K562 treated with DMSO at 1 percent for 4 hours (cell line): ENCODE data around the gene TAF12. TPM values are rescaled to one million over a fixed set of nuclear protein-coding genes. Genes with fewer than 3 reads are reported as not detected.

Source experiments
- total RNA-seq: library from RNA; unstranded; fragments of 300-600 nt; gene quantifications from 2 replicates; pipeline ENCODE4 v1.2.3, GENCODE V29; 2022; ENCODE audit not compliant: insufficient read depth

Gene TAF12
- 34.6 and 36.4 TPM in 2 replicates for total RNA-seq

GRCh38 chr1:28642847-28643635, at the start of gene TAF12:
Gene TAF12 (minus strand): TSS chr1:28643067. CDS start chr1:28622081, 20,986 bp downstream.

GRCh38 chr1:28668191-28668955, 25.5 kb upstream of the TAF12 start, which contains the start of gene GMEB1:
Gene GMEB1 (plus strand): TSS chr1:28668784. CDS start chr1:28683613, 14,829 bp downstream.

GRCh38 chr1:28648474-28649198, 5.8 kb upstream of the TAF12 start, which contains the start of gene RNU11:
Gene RNU11 (plus strand): TSS chr1:28648600.

GRCh38 chr1:28591708-28592320, 51.1 kb downstream of the TAF12 start, which contains the start of gene RAB42:
Gene RAB42 (plus strand): TSS chr1:28592265. CDS start chr1:28592512, 247 bp downstream.

Other genes starting within 250 kb of the TAF12 start
- 239 and 259 TPM in 2 replicates for gene RCC1, start 137.0 kb downstream of the TAF12 start, total RNA-seq
- 27.8 and 34.1 TPM in 2 replicates for gene TRNAU1AP, start 90.0 kb downstream of the TAF12 start, total RNA-seq
- 0.53 and 1.4 TPM in 2 replicates for gene RAB42, start 50.8 kb downstream of the TAF12 start, total RNA-seq
- gene RNU11, start 5.5 kb upstream of the TAF12 start, total RNA-seq = not detected in 2 replicates
- 7.7 and 11.3 TPM in 2 replicates for gene GMEB1, start 25.7 kb upstream of the TAF12 start, total RNA-seq
- 46.1 and 60.5 TPM in 2 replicates for gene YTHDF2, start 93.9 kb upstream of the TAF12 start, total RNA-seq
- gene OPRD1, start 169.1 kb upstream of the TAF12 start, total RNA-seq = 0.12 and 0.15 TPM in 2 replicates